Body of pancreas (tissue), 4 donors: ENCODE results near the gene CFAP46. TPM values are rescaled to one million over a fixed set of nuclear protein-coding genes. Genes with fewer than 3 reads are reported as not detected.

ENCODE experiments used
- ATAC-seq: fragments of 150-250 bp; one replicate; pipeline ENCODE4 v1.9.1; 2016
- DNase-seq, 4 donors: peaks; one replicate each; pipeline ENCODE4 v3.0.0-alpha.2; 2019
- H3K27ac ChIP-seq, 4 donors: fragments of 200-600 bp; sonication (generic); 1 replicate in 3 of 4; 2 replicates in 1 of 4; pipeline versions ENCODE4 v1.5.1 to v1.6.1; 2016 to 2019; ENCODE audit warnings: mild to moderate bottlenecking in 1 of 4, mixed read lengths in 1 of 4, moderate library complexity in 1 of 4
- H3K27me3 ChIP-seq, 2 donors: fragments of 200-600 bp; sonication (generic); one replicate each; pipeline ENCODE4 v1.6.0; 2016; ENCODE audit warnings: mild to moderate bottlenecking in 1 of 2
- H3K36me3 ChIP-seq, 2 donors: fragments of 200-600 bp; sonication (generic); replicated peaks in 1 of 2; 2 replicates each; pipeline ENCODE4 v1.5.1; 2016; ENCODE audit warnings: low read depth in 2 of 2; ENCODE audit not compliant: insufficient read depth in 1 of 2
- H3K4me1 ChIP-seq: fragments of 200-600 bp; sonication (generic); one replicate; pipeline ENCODE4 v1.6.0; 2016
- H3K4me3 ChIP-seq, 2 donors: fragments of 200-600 bp; sonication (generic); 1 replicate in 1 of 2; 2 replicates in 1 of 2; pipeline ENCODE4 v1.5.1; 2016 to 2019
- H3K9me3 ChIP-seq, 3 donors: fragments of 200-600 bp; sonication (generic); 1 replicate in 2 of 3; 2 replicates in 1 of 3; pipeline ENCODE4 v1.5.1; 2016
- CTCF ChIP-seq, 7 experiments: fragments of 450-650 bp in 4 of 7; fragments of 200-600 bp in 3 of 7; sonication (generic) in 3 of 7; IDR thresholded peaks; one replicate each; pipeline ENCODE4 v1.5.1; 2016 to 2019; ENCODE audit warnings: antibody characterized with exemption in 7 of 7
- POLR2A ChIP-seq, 3 donors: fragments of 450-650 bp; IDR thresholded peaks; one replicate each; pipeline ENCODE4 v1.6.1; 2016; ENCODE audit warnings: antibody characterized with exemption in 3 of 3, mild to moderate bottlenecking in 2 of 3
- WGBS, 2 donors: methylation state at CpG; one replicate each; pipeline ENCODE4 v1.1.5; 2017; 5-methylcytosine and 5-hydroxymethylcytosine counted together
- intact Hi-C: fragments of 100-400 bp; cut with DNase I; formaldehyde crosslinking; loops from one replicate; pipeline ENCODE4 v1.15.1; 2023
- total RNA-seq, 2 donors: library from RNA; depleted of rRNA; stranded (reverse); fragments of >200 nt; gene quantifications; one replicate each; pipeline ENCODE4 v1.1.0, GENCODE V29; 2016

CFAP46 gene
- total RNA-seq, 2 donors from 2014 or later: 0.33 to 0.52 TPM

DNA sequence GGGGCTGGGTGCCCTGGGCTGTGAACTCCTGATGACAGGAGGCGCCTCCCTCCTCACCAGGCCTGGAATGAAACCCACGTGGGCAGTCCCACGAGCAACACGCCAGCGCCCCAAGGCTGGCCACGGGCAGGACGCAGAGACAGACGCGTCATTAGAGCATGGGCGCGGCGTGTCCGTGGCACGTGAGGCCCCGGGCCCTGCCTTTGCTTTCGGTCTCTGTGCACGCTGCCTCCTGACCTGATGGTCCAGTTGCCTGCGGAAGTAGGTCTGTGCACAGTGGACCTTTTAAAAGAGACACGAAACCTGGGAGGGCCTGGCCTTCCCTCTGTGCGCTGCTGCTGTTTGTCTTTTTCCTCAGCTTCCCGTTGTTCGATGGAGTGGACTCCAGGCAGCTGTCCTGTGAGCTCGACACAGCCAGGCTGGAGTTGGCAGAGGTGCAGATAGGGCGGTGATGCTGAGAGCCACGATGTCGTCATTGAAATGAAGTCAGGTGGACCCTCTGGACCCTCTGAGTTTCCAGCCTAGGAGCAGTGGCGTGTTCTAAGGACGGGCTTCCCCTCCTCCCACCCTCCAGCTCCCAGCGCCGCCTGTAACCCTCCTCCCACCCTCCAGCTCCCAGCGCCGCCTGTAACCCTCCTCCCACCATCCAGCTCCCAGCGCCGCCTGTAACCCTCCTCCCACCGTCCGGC is 40.1 kb upstream of the CFAP46 start:
- TF ChIP-seq POLR2A (IDR thresholded peaks at IDR 0.05) (no peak), CTCF (IDR thresholded peaks at IDR 0.05) (no peak)
- ATAC-seq: no peak
- Histone ChIP-seq H3K27ac (no peak overlapping the region), H3K9me3 (no peaks in the 10 kb centered on the region), H3K4me1 (no peaks in the 10 kb centered on the region), H3K27me3 (no peaks in the 10 kb centered on the region), H3K4me3 (no peak overlapping the region), H3K36me3 (no peaks in the 10 kb centered on the region)
- intact Hi-C loops: no loop called here
- DNase-seq: no peak
- 67 to 68% methylated on average over 12 to 29 of the region's 36 CpGs for WGBS, 2 donors

DNA sequence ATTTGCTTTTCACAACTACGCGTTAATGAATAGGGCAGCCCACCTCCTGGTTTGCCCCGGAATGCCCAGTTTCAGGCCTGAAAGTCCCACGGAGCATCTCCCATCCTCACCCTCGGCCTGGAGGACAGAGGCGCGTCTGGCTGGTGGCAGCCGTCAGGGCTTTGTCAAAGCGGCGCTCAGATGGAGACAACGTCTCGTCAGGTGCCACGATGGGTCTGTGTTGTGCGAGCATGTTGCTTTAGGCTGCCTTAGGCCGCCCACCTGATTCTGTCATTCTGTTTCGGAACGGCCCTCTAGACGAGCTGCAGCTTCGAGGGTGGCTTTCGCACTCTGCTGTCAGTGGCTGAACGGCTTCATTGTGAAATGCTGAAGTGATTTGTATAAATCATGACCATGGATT is 39.4 kb upstream of the CFAP46 start:
- H3K4me3 ChIP-seq: no peak overlapping the region
- H3K4me1 ChIP-seq: no peaks in the 10 kb centered on the region
- H3K36me3 ChIP-seq: no peaks in the 10 kb centered on the region
- WGBS, 2 donors: 58 to 64% methylated on average over 18 to 21 of the region's 21 CpGs
- intact Hi-C loops: no loop called here
- H3K27ac ChIP-seq: no peak overlapping the region
- TF ChIP-seq POLR2A (IDR thresholded peaks at IDR 0.05): no peak
- no peak for TF ChIP-seq CTCF (IDR thresholded peaks at IDR 0.05)
- H3K27me3 ChIP-seq: no peaks in the 10 kb centered on the region
- ATAC-seq (no peak), DNase-seq (no peak)
- H3K9me3 ChIP-seq: no peaks in the 10 kb centered on the region

GRCh38 chr10:132981173-132981555 is 38.8 kb upstream of the CFAP46 start:
- Histone ChIP-seq H3K27me3 (no peaks in the 10 kb centered on the region), H3K4me3 (no peak overlapping the region), H3K36me3 (no peaks in the 10 kb centered on the region), H3K9me3 (no peaks in the 10 kb centered on the region), H3K4me1 (no peaks in the 10 kb centered on the region), H3K27ac (no peak overlapping the region)
- ATAC-seq (no peak), DNase-seq (no peak)
- TF ChIP-seq POLR2A (IDR thresholded peaks at IDR 0.05) (no peak), CTCF (IDR thresholded peaks at IDR 0.05) (no peak)
- WGBS, 2 donors: 40 to 45% methylated on average over 4 to 14 of the region's 17 CpGs
- intact Hi-C loops: no loop called here

DNA sequence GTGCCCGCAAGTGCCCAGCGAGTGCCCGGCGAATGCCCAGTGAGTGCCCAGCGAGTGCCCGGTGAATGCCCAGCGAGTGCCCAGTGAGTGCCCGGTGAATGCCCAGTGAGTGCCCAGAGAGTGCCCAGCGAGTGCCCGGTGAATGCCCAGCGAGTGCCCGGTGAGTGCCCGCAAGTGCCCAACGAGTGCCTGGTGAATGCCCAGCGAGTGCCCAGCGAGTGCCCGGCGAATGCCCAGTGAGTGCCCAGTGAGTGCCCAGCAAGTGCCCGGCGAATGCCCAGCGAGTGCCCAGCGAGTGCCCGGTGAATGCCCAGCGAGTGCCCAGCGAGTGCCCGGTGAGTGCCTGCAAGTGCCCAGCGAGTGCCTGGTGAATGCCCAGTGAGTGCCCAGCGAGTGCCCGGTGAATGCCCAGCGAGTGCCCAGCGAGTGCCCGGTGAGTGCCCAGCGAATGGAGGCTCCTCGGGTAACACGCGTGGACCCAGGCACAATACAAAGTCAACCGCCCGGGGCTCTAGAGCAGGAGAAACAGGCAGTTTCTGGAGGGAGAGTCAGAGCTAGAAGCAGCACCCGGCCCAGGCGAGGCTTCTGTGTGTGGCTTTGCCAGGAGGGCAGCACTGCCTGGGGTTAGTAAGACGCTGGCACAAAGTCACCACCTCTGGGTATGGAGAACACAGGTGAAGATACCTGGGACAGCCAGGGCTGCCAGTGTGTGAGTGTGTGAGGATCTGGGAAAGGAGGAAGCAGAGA is 38.2 kb upstream of the CFAP46 start:
- H3K27ac ChIP-seq: no peak overlapping the region
- H3K4me3 ChIP-seq: no peak overlapping the region
- ATAC-seq: no peak
- no peak for DNase-seq
- intact Hi-C loops: no loop called here
- H3K4me1 ChIP-seq: no peaks in the 10 kb centered on the region
- no peaks in the 10 kb centered on the region for H3K27me3 ChIP-seq
- 64 to 78% methylated on average over 11 to 39 of the region's 41 CpGs for WGBS, 2 donors
- no peaks in the 10 kb centered on the region for H3K36me3 ChIP-seq
- no peaks in the 10 kb centered on the region for H3K9me3 ChIP-seq
- no peak for TF ChIP-seq CTCF (IDR thresholded peaks at IDR 0.05)
- no peak for TF ChIP-seq POLR2A (IDR thresholded peaks at IDR 0.05)
